ENCODE results near the gene LBHD2.

Gene LBHD2

GRCh38 chr14:103071544-103072251, 12.3 kb upstream of the LBHD2 start:
- in situ Hi-C loops (cut with HindIII; ENCODE audit: low pct_unique_long_range_greater_than_20kb, low sequenced_read_pairs), result no loop called here

GRCh38 chr14:103072595-103073366, 11.2 kb upstream of the LBHD2 start:
- TF ChIP-seq JUND (IDR thresholded peaks at IDR 0.05; ENCODE audit: low read depth), result no peak
- in situ Hi-C loops (cut with HindIII; ENCODE audit: low pct_unique_long_range_greater_than_20kb, low sequenced_read_pairs), result no loop called here
- DNase-seq (ENCODE audit: low read depth in 1 of 2, low spot score in 1 of 2), result peak in 1 of 2 experiments; percentile 33

More at GRCh38 chr14:103071544-103072251, 12.3 kb upstream of the LBHD2 start:
- DNase-seq (ENCODE audit: low read depth in 1 of 2, low spot score in 1 of 2), result peak in 1 of 2 experiments; percentile 53
- TF ChIP-seq JUND (IDR thresholded peaks at IDR 0.05; ENCODE audit: low read depth), result no peak

GRCh38 chr14:103073367-103073875, 10.6 kb upstream of the LBHD2 start:
- no peak for DNase-seq (ENCODE audit: low read depth in 1 of 2, low spot score in 1 of 2)
- in situ Hi-C loops (cut with HindIII; ENCODE audit: low pct_unique_long_range_greater_than_20kb, low sequenced_read_pairs), result no loop called here
- TF ChIP-seq JUND (IDR thresholded peaks at IDR 0.05; ENCODE audit: low read depth), result no peak

- DNase-seq (ENCODE audit: low read depth in 1 of 2, low spot score in 1 of 2), result no peak
- TF ChIP-seq JUND (IDR thresholded peaks at IDR 0.05; ENCODE audit: low read depth), result no peak
- in situ Hi-C loops (cut with HindIII; ENCODE audit: low pct_unique_long_range_greater_than_20kb, low sequenced_read_pairs), result no loop called here
These were observed 9.9 kb upstream of the LBHD2 start for GRCh38 chr14:103073876-103074728.

- DNase-seq (ENCODE audit: low read depth in 1 of 2, low spot score in 1 of 2), result no peak
- in situ Hi-C loops (cut with HindIII; ENCODE audit: low pct_unique_long_range_greater_than_20kb, low sequenced_read_pairs), result no loop called here
These were observed 9.2 kb upstream of the LBHD2 start for GRCh38 chr14:103074729-103075367.

GRCh38 chr14:103078420-103078749, 5.6 kb upstream of the LBHD2 start:
- in situ Hi-C loops (cut with HindIII; ENCODE audit: low pct_unique_long_range_greater_than_20kb, low sequenced_read_pairs), result no loop called here
- no peak for TF ChIP-seq JUND (IDR thresholded peaks at IDR 0.05; ENCODE audit: low read depth)

More at GRCh38 chr14:103074729-103075367, 9.2 kb upstream of the LBHD2 start:
- TF ChIP-seq JUND (IDR thresholded peaks at IDR 0.05; ENCODE audit: low read depth), result no peak

GRCh38 chr14:103078860-103079587, 5.0 kb upstream of the LBHD2 start:
- in situ Hi-C loops (cut with HindIII; ENCODE audit: low pct_unique_long_range_greater_than_20kb, low sequenced_read_pairs), result no loop called here
- no peak for TF ChIP-seq JUND (IDR thresholded peaks at IDR 0.05; ENCODE audit: low read depth)
- DNase-seq (ENCODE audit: low read depth in 1 of 2, low spot score in 1 of 2), result no peak

More at GRCh38 chr14:103078420-103078749, 5.6 kb upstream of the LBHD2 start:
- peak; percentile 89 to 92 for DNase-seq (ENCODE audit: low read depth in 1 of 2, low spot score in 1 of 2)

- DNase-seq (ENCODE audit: low read depth in 1 of 2, low spot score in 1 of 2), result no peak
- in situ Hi-C loops (cut with HindIII; ENCODE audit: low pct_unique_long_range_greater_than_20kb, low sequenced_read_pairs), result no loop called here
- no peak for TF ChIP-seq JUND (IDR thresholded peaks at IDR 0.05; ENCODE audit: low read depth)
These were observed 2.1 kb upstream of the LBHD2 start for GRCh38 chr14:103081951-103082350.

- in situ Hi-C loops (cut with HindIII; ENCODE audit: low pct_unique_long_range_greater_than_20kb, low sequenced_read_pairs), result no loop called here
- no peak for TF ChIP-seq JUND (IDR thresholded peaks at IDR 0.05; ENCODE audit: low read depth)
- no peak for DNase-seq (ENCODE audit: low read depth in 1 of 2, low spot score in 1 of 2)
These were observed 1.4 kb downstream of the LBHD2 start for GRCh38 chr14:103085106-103086091.

- no peak for DNase-seq (ENCODE audit: low read depth in 1 of 2, low spot score in 1 of 2)
- TF ChIP-seq JUND (IDR thresholded peaks at IDR 0.05; ENCODE audit: low read depth), result no peak
- in situ Hi-C loops (cut with HindIII; ENCODE audit: low pct_unique_long_range_greater_than_20kb, low sequenced_read_pairs), result no loop called here
These were observed 2.8 kb downstream of the LBHD2 start for GRCh38 chr14:103086771-103087342.

All from T47D (cell line).